ENCODE results near the gene ARHGEF4.

Gene ARHGEF4

GRCh38 chr2:131081190-131081589 is 244.5 kb downstream of the ARHGEF4 start:
- TF ChIP-seq, protein P1, sequence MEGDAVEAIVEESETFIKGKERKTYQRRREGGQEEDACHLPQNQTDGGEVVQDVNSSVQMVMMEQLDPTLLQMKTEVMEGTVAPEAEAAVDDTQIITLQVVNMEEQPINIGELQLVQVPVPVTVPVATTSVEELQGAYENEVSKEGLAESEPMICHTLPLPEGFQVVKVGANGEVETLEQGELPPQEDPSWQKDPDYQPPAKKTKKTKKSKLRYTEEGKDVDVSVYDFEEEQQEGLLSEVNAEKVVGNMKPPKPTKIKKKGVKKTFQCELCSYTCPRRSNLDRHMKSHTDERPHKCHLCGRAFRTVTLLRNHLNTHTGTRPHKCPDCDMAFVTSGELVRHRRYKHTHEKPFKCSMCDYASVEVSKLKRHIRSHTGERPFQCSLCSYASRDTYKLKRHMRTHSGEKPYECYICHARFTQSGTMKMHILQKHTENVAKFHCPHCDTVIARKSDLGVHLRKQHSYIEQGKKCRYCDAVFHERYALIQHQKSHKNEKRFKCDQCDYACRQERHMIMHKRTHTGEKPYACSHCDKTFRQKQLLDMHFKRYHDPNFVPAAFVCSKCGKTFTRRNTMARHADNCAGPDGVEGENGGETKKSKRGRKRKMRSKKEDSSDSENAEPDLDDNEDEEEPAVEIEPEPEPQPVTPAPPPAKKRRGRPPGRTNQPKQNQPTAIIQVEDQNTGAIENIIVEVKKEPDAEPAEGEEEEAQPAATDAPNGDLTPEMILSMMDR (conservative IDR thresholded peaks at IDR 0.05; ENCODE audit: low read length), result no peak
- no peak overlapping the region for H3K4me3 ChIP-seq (ENCODE audit: low read length)
- no peak for DNase-seq (ENCODE audit: low read depth)

GRCh38 chr2:131085646-131086045 is 248.9 kb downstream of the ARHGEF4 start:
- TF ChIP-seq, protein P1 (conservative IDR thresholded peaks at IDR 0.05; ENCODE audit: low read length), result no peak
- no peak overlapping the region for H3K4me3 ChIP-seq (ENCODE audit: low read length)
- DNase-seq (ENCODE audit: low read depth), result peak; percentile 20

- TF ChIP-seq, protein P1 (conservative IDR thresholded peaks at IDR 0.05; ENCODE audit: low read length), result no peak
- H3K4me3 ChIP-seq (ENCODE audit: low read length), result peak overlapping the region; percentile 68
These were observed 255.8 kb downstream of the ARHGEF4 start for GRCh38 chr2:131092458-131093005.

GRCh38 chr2:131093006-131093695 is 256.4 kb downstream of the ARHGEF4 start, which contains the start of gene FAM168B:
FAM168B (minus strand) TSS chr2:131093460; CDS start chr2:131082646, 10,814 bp downstream.
- TF ChIP-seq, protein P1 (conservative IDR thresholded peaks at IDR 0.05; ENCODE audit: low read length), result no peak
- peak; percentile 87 for DNase-seq (ENCODE audit: low read depth)
- peak within 1 kb of the TSS; percentile 69 for H3K4me3 ChIP-seq (ENCODE audit: low read length)

More at GRCh38 chr2:131092458-131093005, 255.8 kb downstream of the ARHGEF4 start:
- no peak for DNase-seq (ENCODE audit: low read depth)

GRCh38 chr2:131093696-131094462 is 257.2 kb downstream of the ARHGEF4 start:
- DNase-seq (ENCODE audit: low read depth), result no peak
- TF ChIP-seq, protein P1 (conservative IDR thresholded peaks at IDR 0.05; ENCODE audit: low read length), result no peak
- H3K4me3 ChIP-seq (ENCODE audit: low read length), result peak overlapping the region; percentile 69

GRCh38 chr2:131094463-131095281 is 258.0 kb downstream of the ARHGEF4 start:
- H3K4me3 ChIP-seq (ENCODE audit: low read length), result no peak overlapping the region
- DNase-seq (ENCODE audit: low read depth), result no peak
- TF ChIP-seq, protein P1 (conservative IDR thresholded peaks at IDR 0.05; ENCODE audit: low read length), result no peak
